ENCODE measurements around the gene JADE1. TPM values are rescaled to one million over a fixed set of nuclear protein-coding genes. Genes with fewer than 3 reads are reported as not detected.

JADE1 gene
- polyA plus RNA-seq, 1 donor (not counting 4 experiments of a cell fraction or from before 2014, with no cell fraction given) = 2.8 TPM

DNA sequence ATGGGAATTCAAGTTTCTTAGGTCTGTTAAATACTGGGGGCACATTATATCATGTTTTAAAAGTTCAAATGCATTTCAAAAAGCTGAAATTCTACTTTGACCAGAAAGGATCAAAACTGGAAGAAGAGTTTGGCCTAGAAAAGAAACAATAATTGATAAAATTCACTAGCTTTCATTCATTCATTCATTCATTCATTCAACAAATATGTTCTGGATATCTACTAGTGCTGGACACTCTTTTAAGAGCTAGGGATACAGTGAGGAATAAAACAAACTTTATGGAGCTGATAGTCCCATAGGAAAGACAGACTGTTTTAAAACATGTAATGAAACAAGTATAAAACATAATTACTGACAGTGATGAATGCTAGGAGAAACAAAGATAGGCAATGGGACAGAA, 106.0 kb downstream of the JADE1 start:
- no peaks in the 10 kb centered on the region for H3K9me3 ChIP-seq (ENCODE audit: control insufficient read depth, low read depth, low read length)
- H3K27ac ChIP-seq (ENCODE audit: control insufficient read depth, insufficient read depth, low read length) = no peak overlapping the region
- DNase-seq (ENCODE audit: low read depth, low spot score) (no peak), FAIRE-seq (no peak)
- no peak overlapping the region for H3K4me2 ChIP-seq (ENCODE audit: control insufficient read depth, extremely low read depth, insufficient read depth, low read depth, low read length)
- no peak overlapping the region for H2AFZ ChIP-seq (ENCODE audit: control insufficient read depth, low read length)
- H4K20me1 ChIP-seq (ENCODE audit: control insufficient read depth, extremely low read depth, insufficient read depth, low read length) = no peaks in the 10 kb centered on the region
- no peaks in the 10 kb centered on the region for H3K79me2 ChIP-seq (ENCODE audit: control insufficient read depth, insufficient read depth, low read length)
- no peak overlapping the region for H3K9ac ChIP-seq (ENCODE audit: control insufficient read depth, extremely low read depth, insufficient read depth, low read length)
- no peak overlapping the region for H3K4me3 ChIP-seq (ENCODE audit: control insufficient read depth in 2 of 3, extremely low read depth in 1 of 3, insufficient read depth in 2 of 3, low read depth in 1 of 3, low read length in 3 of 3)
- H3K9me1 ChIP-seq (ENCODE audit: control insufficient read depth, extremely low read depth, insufficient read depth, low read length) = no peaks in the 10 kb centered on the region
- H3K36me3 ChIP-seq (ENCODE audit: control insufficient read depth in 2 of 2, extremely low read depth in 1 of 2, insufficient read depth in 2 of 2, low read length in 2 of 2) = no peaks in the 10 kb centered on the region
- no peaks in the 10 kb centered on the region for H3K4me1 ChIP-seq (ENCODE audit: control insufficient read depth, extremely low read depth, insufficient read depth, low read length)
- TF ChIP-seq EZH2 (IDR thresholded peaks at IDR 0.05; ENCODE audit: low read length) (no peak), CTCF (optimal IDR thresholded peaks at IDR 0.05 in 1 of 3, IDR thresholded peaks at IDR 0.05 in 1 of 3, conservative IDR thresholded peaks at IDR 0.05 in 1 of 3; ENCODE audit: extremely low read depth in 1 of 3, insufficient read depth in 2 of 3, low read length in 3 of 3) (no peak)
- H3K27me3 ChIP-seq (ENCODE audit: control insufficient read depth, extremely low read depth, insufficient read depth, low read length) = no peaks in the 10 kb centered on the region
- dilution Hi-C loops (cut with MboI; ENCODE audit: extremely low pct_ligation_motif_present, low sequenced_read_pairs) = no loop called here

- no peak overlapping the region for H3K4me3 ChIP-seq (ENCODE audit: control insufficient read depth in 2 of 3, extremely low read depth in 1 of 3, insufficient read depth in 2 of 3, low read depth in 1 of 3, low read length in 3 of 3)
- H3K9me3 ChIP-seq (ENCODE audit: control insufficient read depth, low read depth, low read length) = no peaks in the 10 kb centered on the region
- H3K27ac ChIP-seq (ENCODE audit: control insufficient read depth, insufficient read depth, low read length) = no peak overlapping the region
- no peaks in the 10 kb centered on the region for H3K27me3 ChIP-seq (ENCODE audit: control insufficient read depth, extremely low read depth, insufficient read depth, low read length)
- no peak overlapping the region for H3K9ac ChIP-seq (ENCODE audit: control insufficient read depth, extremely low read depth, insufficient read depth, low read length)
- no peaks in the 10 kb centered on the region for H4K20me1 ChIP-seq (ENCODE audit: control insufficient read depth, extremely low read depth, insufficient read depth, low read length)
- DNase-seq (ENCODE audit: low read depth, low spot score) (no peak), FAIRE-seq (no peak)
- no peak overlapping the region for H2AFZ ChIP-seq (ENCODE audit: control insufficient read depth, low read length)
- H3K4me1 ChIP-seq (ENCODE audit: control insufficient read depth, extremely low read depth, insufficient read depth, low read length) = no peaks in the 10 kb centered on the region
- no peaks in the 10 kb centered on the region for H3K79me2 ChIP-seq (ENCODE audit: control insufficient read depth, insufficient read depth, low read length)
- TF ChIP-seq CTCF (optimal IDR thresholded peaks at IDR 0.05 in 1 of 3, IDR thresholded peaks at IDR 0.05 in 1 of 3, conservative IDR thresholded peaks at IDR 0.05 in 1 of 3; ENCODE audit: extremely low read depth in 1 of 3, insufficient read depth in 2 of 3, low read length in 3 of 3) (no peak), EZH2 (IDR thresholded peaks at IDR 0.05; ENCODE audit: low read length) (no peak)
- H3K4me2 ChIP-seq (ENCODE audit: control insufficient read depth, extremely low read depth, insufficient read depth, low read depth, low read length) = no peak overlapping the region
- no peaks in the 10 kb centered on the region for H3K36me3 ChIP-seq (ENCODE audit: control insufficient read depth in 2 of 2, extremely low read depth in 1 of 2, insufficient read depth in 2 of 2, low read length in 2 of 2)
- dilution Hi-C loops (cut with MboI; ENCODE audit: extremely low pct_ligation_motif_present, low sequenced_read_pairs) = no loop called here
- H3K9me1 ChIP-seq (ENCODE audit: control insufficient read depth, extremely low read depth, insufficient read depth, low read length) = no peaks in the 10 kb centered on the region
These were observed 107.3 kb downstream of the JADE1 start for GRCh38 chr4:128916832-128917231.

Data from keratinocyte (primary cell).